ENCODE data around the gene CIC. TPM values are rescaled to one million over a fixed set of nuclear protein-coding genes. Genes with fewer than 3 reads are reported as not detected.
A peak's percentile ranks its signal among the peaks of the same experiment; 100 is the strongest.

Gene CIC
- total and polyA plus RNA-seq, 9 donors = 13.6 to 52.7 (median 41.9) TPM

DNA sequence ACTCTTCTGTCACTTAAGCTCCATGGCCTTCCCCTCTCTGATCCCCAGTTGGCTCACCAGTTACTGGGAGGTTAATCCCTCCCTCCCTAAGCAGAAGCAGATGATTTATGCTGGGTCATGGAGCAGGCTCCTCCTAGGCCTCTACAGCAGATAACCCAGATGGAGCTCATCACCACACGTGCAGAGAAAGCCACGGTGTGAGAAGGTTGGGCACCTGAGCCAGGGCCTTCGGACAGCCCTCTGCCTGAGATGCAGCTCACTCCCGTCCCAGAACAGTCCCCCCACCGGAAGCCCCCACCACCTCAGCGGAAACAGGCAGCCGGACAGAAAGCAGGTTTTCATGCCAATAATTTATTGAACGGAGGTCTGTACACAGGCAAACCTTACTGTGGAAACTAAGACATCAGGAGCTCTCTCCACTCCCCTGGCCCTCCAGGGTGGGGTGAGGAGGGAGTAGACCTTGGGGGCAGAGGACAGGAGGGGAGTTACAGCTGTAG is 39.1 kb upstream of the CIC start:
- no peak overlapping the region for H3K4me3 ChIP-seq (ENCODE audit: low read length)
- WGBS (ENCODE audit: insufficient coverage) = 34% methylated on average over 3 of the region's 8 CpGs
- H3K9me3 ChIP-seq (replicated peaks; ENCODE audit: control insufficient read depth, low read depth, low read length) = no peaks in the 10 kb centered on the region
- no peaks in the 10 kb centered on the region for H3K27me3 ChIP-seq (ENCODE audit: control insufficient read depth, insufficient read depth, low read length)
- peaks cover 8% of the 10 kb centered on the region for H3K4me1 ChIP-seq (ENCODE audit: control insufficient read depth, insufficient read depth, low read length)
- no peak for DNase-seq
- H3K36me3 ChIP-seq (ENCODE audit: control insufficient read depth, insufficient read depth, low read length) = peaks cover 92% of the 10 kb centered on the region
- H3K27ac ChIP-seq (ENCODE audit: low read length) = no peak overlapping the region

- Histone ChIP-seq H3K4me1 (ENCODE audit: control insufficient read depth, insufficient read depth, low read length) (peaks cover 8% of the 10 kb centered on the region), H3K27ac (ENCODE audit: low read length) (no peak overlapping the region), H3K9me3 (replicated peaks; ENCODE audit: control insufficient read depth, low read depth, low read length) (no peaks in the 10 kb centered on the region), H3K27me3 (ENCODE audit: control insufficient read depth, insufficient read depth, low read length) (no peaks in the 10 kb centered on the region), H3K4me3 (ENCODE audit: low read length) (no peak overlapping the region), H3K36me3 (ENCODE audit: control insufficient read depth, insufficient read depth, low read length) (peaks cover 92% of the 10 kb centered on the region)
- no peak for DNase-seq
- WGBS (ENCODE audit: insufficient coverage) = no CpG with 5 or more reads among the region's 4 CpGs
These were observed 38.5 kb upstream of the CIC start for GRCh38 chr19:42230571-42230970.

DNA sequence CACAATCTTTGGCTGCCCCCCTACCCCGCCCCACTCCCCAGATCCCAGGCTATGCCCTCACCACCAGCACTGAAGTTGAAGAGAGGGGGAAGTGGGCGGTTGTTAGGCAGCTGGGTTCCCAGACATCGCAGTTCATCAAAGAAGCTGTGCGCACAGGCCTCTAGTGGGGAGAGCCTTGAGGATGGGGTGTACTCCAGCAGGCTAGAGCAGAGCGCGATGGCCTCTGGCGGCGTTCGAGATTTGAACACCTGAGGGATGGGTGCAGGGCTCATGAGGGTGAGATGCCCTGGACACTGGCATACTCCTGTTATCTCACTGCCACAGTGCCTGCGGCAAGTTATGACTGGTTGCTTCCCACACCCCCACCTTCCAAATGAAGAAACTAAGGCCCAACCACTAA is 36.6 kb upstream of the CIC start:
- H3K27ac ChIP-seq (ENCODE audit: low read length) = no peak overlapping the region
- H3K9me3 ChIP-seq (replicated peaks; ENCODE audit: control insufficient read depth, low read depth, low read length) = no peaks in the 10 kb centered on the region
- no peaks in the 10 kb centered on the region for H3K27me3 ChIP-seq (ENCODE audit: control insufficient read depth, insufficient read depth, low read length)
- H3K4me3 ChIP-seq (ENCODE audit: low read length) = no peak overlapping the region
- DNase-seq = no peak
- peaks cover 8% of the 10 kb centered on the region for H3K4me1 ChIP-seq (ENCODE audit: control insufficient read depth, insufficient read depth, low read length)
- 91% methylated on average over 7 of the region's 10 CpGs for WGBS (ENCODE audit: insufficient coverage)
- H3K36me3 ChIP-seq (ENCODE audit: control insufficient read depth, insufficient read depth, low read length) = peaks cover 90% of the 10 kb centered on the region

DNA sequence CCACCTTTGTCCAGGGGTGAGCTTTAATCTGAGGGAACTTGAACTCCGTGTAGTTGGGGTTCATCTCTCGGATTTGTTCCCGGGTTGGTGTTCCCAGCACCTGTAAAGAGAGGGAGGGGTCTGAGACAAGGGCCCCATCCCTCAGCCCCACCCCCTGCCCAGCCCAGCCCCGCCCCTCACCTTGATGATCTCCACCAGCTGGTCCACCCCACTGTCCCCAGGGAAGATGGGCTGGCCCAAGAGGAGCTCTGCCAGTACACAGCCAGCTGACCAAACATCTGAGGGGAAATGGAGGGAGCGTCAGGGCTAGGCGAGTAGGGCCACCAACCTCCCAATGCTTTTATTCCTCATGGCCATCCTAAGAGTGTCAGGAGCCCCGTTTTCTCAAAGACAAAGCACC is 35.9 kb upstream of the CIC start:
- 94% methylated on average over 2 of the region's 7 CpGs for WGBS (ENCODE audit: insufficient coverage)
- no peaks in the 10 kb centered on the region for H3K9me3 ChIP-seq (replicated peaks; ENCODE audit: control insufficient read depth, low read depth, low read length)
- H3K27ac ChIP-seq (ENCODE audit: low read length) = no peak overlapping the region
- peaks cover 8% of the 10 kb centered on the region for H3K4me1 ChIP-seq (ENCODE audit: control insufficient read depth, insufficient read depth, low read length)
- no peaks in the 10 kb centered on the region for H3K27me3 ChIP-seq (ENCODE audit: control insufficient read depth, insufficient read depth, low read length)
- H3K36me3 ChIP-seq (ENCODE audit: control insufficient read depth, insufficient read depth, low read length) = peaks cover 88% of the 10 kb centered on the region
- no peak overlapping the region for H3K4me3 ChIP-seq (ENCODE audit: low read length)
- no peak for DNase-seq

GRCh38 chr19:42233678-42234292 is 35.3 kb upstream of the CIC start:
- 92% methylated on average over 3 of the region's 6 CpGs for WGBS (ENCODE audit: insufficient coverage)
- H3K27me3 ChIP-seq (ENCODE audit: control insufficient read depth, insufficient read depth, low read length) = no peaks in the 10 kb centered on the region
- peaks cover 82% of the 10 kb centered on the region for H3K36me3 ChIP-seq (ENCODE audit: control insufficient read depth, insufficient read depth, low read length)

GRCh38 chr19:42234364-42234763 is 34.7 kb upstream of the CIC start:
- Histone ChIP-seq H3K27me3 (ENCODE audit: control insufficient read depth, insufficient read depth, low read length) (no peaks in the 10 kb centered on the region), H3K36me3 (ENCODE audit: control insufficient read depth, insufficient read depth, low read length) (peaks cover 82% of the 10 kb centered on the region), H3K27ac (ENCODE audit: low read length) (no peak overlapping the region), H3K4me3 (ENCODE audit: low read length) (no peak overlapping the region), H3K9me3 (replicated peaks; ENCODE audit: control insufficient read depth, low read depth, low read length) (no peaks in the 10 kb centered on the region), H3K4me1 (ENCODE audit: control insufficient read depth, insufficient read depth, low read length) (peaks cover 7% of the 10 kb centered on the region)
- DNase-seq = no peak
- 100% methylated on average over 6 of the region's 11 CpGs for WGBS (ENCODE audit: insufficient coverage)

More at GRCh38 chr19:42233678-42234292, 35.3 kb upstream of the CIC start:
- no peak overlapping the region for H3K4me3 ChIP-seq (ENCODE audit: low read length)
- no peaks in the 10 kb centered on the region for H3K9me3 ChIP-seq (replicated peaks; ENCODE audit: control insufficient read depth, low read depth, low read length)
- no peak for DNase-seq
- peaks cover 8% of the 10 kb centered on the region for H3K4me1 ChIP-seq (ENCODE audit: control insufficient read depth, insufficient read depth, low read length)
- H3K27ac ChIP-seq (ENCODE audit: low read length) = no peak overlapping the region

GRCh38 chr19:42235181-42235580 is 33.9 kb upstream of the CIC start:
- no peak overlapping the region for H3K4me3 ChIP-seq (ENCODE audit: low read length)
- H3K27ac ChIP-seq (ENCODE audit: low read length) = no peak overlapping the region
- no peaks in the 10 kb centered on the region for H3K4me1 ChIP-seq (ENCODE audit: control insufficient read depth, insufficient read depth, low read length)
- no peaks in the 10 kb centered on the region for H3K27me3 ChIP-seq (ENCODE audit: control insufficient read depth, insufficient read depth, low read length)
- no peaks in the 10 kb centered on the region for H3K9me3 ChIP-seq (replicated peaks; ENCODE audit: control insufficient read depth, low read depth, low read length)
- 87% methylated on average over 3 of the region's 5 CpGs for WGBS (ENCODE audit: insufficient coverage)
- peaks cover 81% of the 10 kb centered on the region for H3K36me3 ChIP-seq (ENCODE audit: control insufficient read depth, insufficient read depth, low read length)
- DNase-seq = no peak

DNA sequence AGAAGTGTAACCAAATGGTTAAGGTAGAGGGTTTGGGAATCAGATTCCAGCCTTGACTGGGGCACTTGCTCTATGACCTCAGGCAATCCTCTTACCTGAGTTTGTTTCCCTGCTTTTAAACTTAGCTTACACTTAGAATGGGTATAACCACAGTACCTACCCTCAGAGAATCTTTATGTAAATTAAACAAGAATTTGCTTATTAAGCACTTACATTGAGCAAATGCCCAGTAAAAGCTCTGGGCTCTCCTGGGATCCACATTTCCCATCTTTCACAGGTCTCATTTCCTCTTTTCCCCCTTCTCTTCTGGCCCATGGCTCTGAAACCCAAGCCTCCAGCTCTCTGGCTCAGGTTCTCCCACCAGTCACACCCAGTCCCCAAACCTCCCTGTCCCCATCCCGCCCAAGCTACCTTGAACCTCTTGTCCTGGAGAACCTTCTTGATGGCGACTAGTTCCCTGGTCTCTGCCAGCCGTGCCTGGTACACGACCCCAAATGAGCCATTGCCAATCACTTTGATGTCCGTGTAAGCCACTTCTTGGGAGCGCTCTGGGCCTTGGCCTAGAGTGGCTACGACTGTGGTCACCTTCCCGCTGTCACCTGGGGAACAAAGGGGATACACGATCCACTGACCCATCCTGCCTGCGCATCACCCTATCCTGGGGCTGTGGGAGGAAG is 29.4 kb upstream of the CIC start:
- Histone ChIP-seq H3K36me3 (ENCODE audit: control insufficient read depth, insufficient read depth, low read length) (peaks cover 40% of the 10 kb centered on the region), H3K4me3 (ENCODE audit: low read length) (no peak overlapping the region), H3K27me3 (ENCODE audit: control insufficient read depth, insufficient read depth, low read length) (no peaks in the 10 kb centered on the region), H3K4me1 (ENCODE audit: control insufficient read depth, insufficient read depth, low read length) (peaks cover 18% of the 10 kb centered on the region), H3K9me3 (replicated peaks; ENCODE audit: control insufficient read depth, low read depth, low read length) (no peaks in the 10 kb centered on the region), H3K27ac (ENCODE audit: low read length) (no peak overlapping the region)
- DNase-seq = no peak
- 85% methylated on average over 7 of the region's 10 CpGs for WGBS (ENCODE audit: insufficient coverage)

DNA sequence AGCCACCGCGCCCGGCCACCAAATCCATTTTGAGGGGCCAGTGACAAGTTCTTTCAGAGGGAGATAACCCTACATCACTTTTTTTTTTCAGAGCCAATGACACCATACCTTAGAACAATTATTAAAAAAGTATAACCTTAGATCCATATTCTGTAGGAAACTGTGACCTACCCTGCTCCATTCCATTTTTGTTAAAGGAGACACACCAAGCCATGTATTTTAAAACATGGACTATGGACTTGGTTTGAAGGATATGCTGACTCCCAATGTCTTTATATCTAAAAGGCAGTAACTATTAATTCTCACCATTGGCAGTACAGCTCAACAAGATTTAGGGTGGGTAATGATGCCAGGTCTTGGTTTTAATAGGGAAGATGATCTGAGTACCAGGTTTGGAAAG is 27.8 kb upstream of the CIC start:
- Histone ChIP-seq H3K4me3 (ENCODE audit: low read length) (peak overlapping the region; percentile 54), H3K27ac (ENCODE audit: low read length) (no peak overlapping the region), H3K27me3 (ENCODE audit: control insufficient read depth, insufficient read depth, low read length) (no peaks in the 10 kb centered on the region), H3K9me3 (replicated peaks; ENCODE audit: control insufficient read depth, low read depth, low read length) (no peaks in the 10 kb centered on the region), H3K4me1 (ENCODE audit: control insufficient read depth, insufficient read depth, low read length) (peaks cover 32% of the 10 kb centered on the region), H3K36me3 (ENCODE audit: control insufficient read depth, insufficient read depth, low read length) (peaks cover 24% of the 10 kb centered on the region)
- no CpG with 5 or more reads among the region's 3 CpGs for WGBS (ENCODE audit: insufficient coverage)
- no peak for DNase-seq

DNA sequence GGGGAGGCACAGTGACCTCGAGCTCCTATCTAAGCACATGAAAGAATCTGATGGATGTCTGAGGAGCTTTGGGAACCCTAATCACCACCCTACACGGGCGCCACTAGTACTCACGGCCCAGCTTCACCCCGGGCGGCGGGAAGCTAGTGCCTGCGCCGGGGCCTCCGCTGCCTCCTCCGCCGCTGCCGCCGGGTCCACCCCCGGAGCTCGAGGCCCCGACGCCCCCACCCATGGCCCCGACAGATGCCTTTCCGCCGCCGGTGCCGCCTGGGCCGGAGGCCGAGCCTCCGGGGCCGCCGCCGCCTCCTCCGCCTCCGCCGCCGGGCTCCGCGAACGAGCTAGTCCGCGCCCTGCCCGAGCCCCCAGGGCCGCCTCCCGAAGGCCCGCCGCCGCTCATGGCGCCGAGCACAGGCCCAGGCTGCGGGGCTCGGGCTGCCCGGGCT is 27.0 kb upstream of the CIC start:
- H3K9me3 ChIP-seq (replicated peaks; ENCODE audit: control insufficient read depth, low read depth, low read length) = no peaks in the 10 kb centered on the region
- H3K36me3 ChIP-seq (ENCODE audit: control insufficient read depth, insufficient read depth, low read length) = peaks cover 24% of the 10 kb centered on the region
- H3K27ac ChIP-seq (ENCODE audit: low read length) = peak overlapping the region; percentile 63
- peaks cover 39% of the 10 kb centered on the region for H3K4me1 ChIP-seq (ENCODE audit: control insufficient read depth, insufficient read depth, low read length)
- DNase-seq = peak; percentile 44
- WGBS (ENCODE audit: insufficient coverage) = 0% methylated on average over 44 of the region's 49 CpGs
- H3K27me3 ChIP-seq (ENCODE audit: control insufficient read depth, insufficient read depth, low read length) = no peaks in the 10 kb centered on the region
- H3K4me3 ChIP-seq (ENCODE audit: low read length) = peak overlapping the region; percentile 54
